GM12878 (cell line): ENCODE results near the gene PLXNA4. TPM values are rescaled to one million over a fixed set of nuclear protein-coding genes. Genes with fewer than 3 reads are reported as not detected.

Source experiments
- ATAC-seq: fragments of 200-7000 bp; cut with Tn5 transposase; 3 replicates; pipeline ENCODE4 v1.9.1; 2020; ENCODE audit warnings: mild to moderate bottlenecking, moderate library complexity
- BruUV-seq: library from RNA; stranded (reverse); fragments of 400-500 nt; replicated peaks from 2 replicates; lab custom pipeline; 2021; lab: Mats Ljungman, UMichigan
- CTCF ChIA-PET: fragments of 300-600 bp; sonication (Branson Sonifier 250); formaldehyde crosslinking; extraction: SDS; loops from one replicate; lab custom pipeline; 2021; ENCODE audit warnings: inconsistent platforms; lab: Yijun Ruan, JAX
- POLR2A ChIA-PET: fragments of 350-600 bp; formaldehyde crosslinking; extraction: SDS; loops from one replicate; lab custom pipeline; 2021; ENCODE audit warnings: inconsistent platforms; lab: Charles Lee
- RAD21 ChIA-PET: fragments of 300-600 bp; sonication (Branson Sonifier 250); formaldehyde crosslinking; loops from one replicate; lab custom pipeline; 2023; ENCODE audit warnings: antibody characterized with exemption; ENCODE audit not compliant: unreplicated experiment; lab: Charles Lee
- SMC1A ChIA-PET: fragments of 300-600 bp; sonication (Branson Sonifier 250); formaldehyde crosslinking; loops from one replicate; lab custom pipeline; 2023; ENCODE audit not compliant: unreplicated experiment, uncharacterized antibody; lab: Charles Lee
- DNase-seq: peaks from one replicate; pipeline ENCODE4 v3.0.0-alpha.2; 2011; ENCODE audit warnings: low read depth, low spot score
- FAIRE-seq: peaks from 3 replicates; lab custom pipeline; 2011; peaks lifted over from hg19 to GRCh38; lab: Jason Lieb, UNC
- H2AFZ ChIP-seq: 2 replicates; pipeline ENCODE4 v1.6.0; 2011; ENCODE audit warnings: low read depth, low read length, control low read depth; ENCODE audit not compliant: control insufficient read depth
- H3K27ac ChIP-seq: 2 replicates; pipeline ENCODE4 v1.5.1; 2011; ENCODE audit warnings: control low read depth; ENCODE audit not compliant: control insufficient read depth, insufficient read depth
- H3K27me3 ChIP-seq, 2 experiments: replicated peaks in 1 of 2; 2 replicates each; pipeline versions ENCODE4 v1.6.0 to v1.6.1; 2011; ENCODE audit warnings: low read length in 1 of 2; ENCODE audit not compliant: control insufficient read depth in 2 of 2, insufficient read depth in 2 of 2
- H3K36me3 ChIP-seq, 2 experiments: 2 replicates each; pipeline ENCODE4 v1.5.1; 2011; ENCODE audit warnings: low read length in 1 of 2; ENCODE audit not compliant: control insufficient read depth in 2 of 2, insufficient read depth in 2 of 2
- H3K4me1 ChIP-seq: 2 replicates; pipeline ENCODE4 v1.6.1; 2011; ENCODE audit warnings: mild to moderate bottlenecking, low read length, moderate library complexity, mixed read lengths; ENCODE audit not compliant: control insufficient read depth, insufficient read depth
- H3K4me2 ChIP-seq: 2 replicates; pipeline ENCODE4 v1.6.0; 2011; ENCODE audit warnings: control low read depth; ENCODE audit not compliant: control insufficient read depth, insufficient read depth
- H3K4me3 ChIP-seq: fragments of 200-600 bp; sonication (generic); 2 replicates; pipeline ENCODE4 v1.5.1; 2016
- H3K79me2 ChIP-seq: 2 replicates; pipeline ENCODE4 v1.6.0; 2011; ENCODE audit warnings: low read length; ENCODE audit not compliant: control insufficient read depth, insufficient read depth
- H3K9ac ChIP-seq: 2 replicates; pipeline ENCODE4 v1.8.0; 2011; ENCODE audit warnings: low read length, control low read depth, mixed read lengths; ENCODE audit not compliant: control insufficient read depth, insufficient read depth
- H3K9me3 ChIP-seq: replicated peaks from 3 replicates; pipeline ENCODE4 v1.5.1; 2011; ENCODE audit warnings: mild to moderate bottlenecking, low read length; ENCODE audit not compliant: control insufficient read depth, insufficient read depth
- H4K20me1 ChIP-seq: 2 replicates; pipeline ENCODE4 v1.6.0; 2011; ENCODE audit not compliant: control insufficient read depth, insufficient read depth
- E4F1 ChIP-seq: fragments of 450-650 bp; IDR thresholded peaks from 2 replicates; pipeline ENCODE4 v1.6.1; 2018; ENCODE audit warnings: borderline replicate concordance, mild to moderate bottlenecking; ENCODE audit not compliant: partially characterized antibody
- IRF3 ChIP-seq: fragments of 450-650 bp; IDR thresholded peaks from 2 replicates; pipeline ENCODE4 v1.6.1; 2014; ENCODE audit warnings: mild to moderate bottlenecking
- JUND ChIP-seq: IDR thresholded peaks from 2 replicates; pipeline ENCODE4 v1.6.1; 2012; ENCODE audit warnings: low read depth, mild to moderate bottlenecking, low read length, improper control_type of control experiment, moderate library complexity
- KLF5 ChIP-seq: fragments of 450-650 bp; IDR thresholded peaks from 2 replicates; pipeline ENCODE4 v1.6.1; 2014; ENCODE audit warnings: mild to moderate bottlenecking; ENCODE audit not compliant: partially characterized antibody
- MYC ChIP-seq: IDR thresholded peaks from 2 replicates; pipeline ENCODE4 v1.6.1; 2011; ENCODE audit warnings: mild to moderate bottlenecking, low read length, moderate library complexity, inconsistent platforms; ENCODE audit not compliant: insufficient read depth, insufficient replicate concordance, insufficient read length, severe bottlenecking
- NFYA ChIP-seq: IDR thresholded peaks from 2 replicates; pipeline ENCODE4 v1.6.1; 2011; ENCODE audit warnings: low read depth, mild to moderate bottlenecking, low read length, improper control_type of control experiment, borderline replicate concordance
- POU2F2 ChIP-seq: IDR thresholded peaks from 3 replicates; pipeline ENCODE4 v1.6.1; 2011; ENCODE audit warnings: low read depth, mild to moderate bottlenecking, low read length, borderline replicate concordance
- RB1 ChIP-seq: fragments of 450-650 bp; formaldehyde crosslinking; IDR thresholded peaks from 2 replicates; pipeline ENCODE4 v1.6.1; 2017; ENCODE audit warnings: mild to moderate bottlenecking, borderline replicate concordance
- TCF12 ChIP-seq: IDR thresholded peaks from 2 replicates; pipeline ENCODE4 v1.6.1; 2011; ENCODE audit warnings: low read depth, mild to moderate bottlenecking, low read length
- WGBS: methylation state at CpG from one replicate; pipeline ENCODE4 v1.1.6; 2016; ENCODE audit warnings: low lambda C conversion rate; ENCODE audit not compliant: insufficient replicate concordance, insufficient coverage; ENCODE audit errors: missing lambda C conversion rate; 5-methylcytosine and 5-hydroxymethylcytosine counted together
- in situ Hi-C: fragments of 300-500 bp; cut with MboI; formaldehyde crosslinking; loops from 9 replicates; pipeline ENCODE4 v1.14.3; 2018; ENCODE audit warnings: mixed read lengths
- intact Hi-C: fragments of 100-400 bp; cut with micrococcal nuclease; formaldehyde crosslinking; loops from one replicate; pipeline ENCODE4 v1.14.2; 2022; ENCODE audit not compliant: unreplicated experiment
- polyA plus RNA-seq, 11 experiments: library from polyadenylated mRNA; depleted of rRNA in 4 of 11; unstranded in 6 of 11; stranded (reverse) in 5 of 11; fragments of >200 nt; fragmentation: Nextera tagmentation in 4 of 11; fragmentation: Illumina TruSeq in 1 of 11; extraction: Ambion mirVana in 4 of 11; extraction: Trizol in 1 of 11; gene quantifications; 1 replicate in 1 of 11; 2 replicates in 10 of 11; pipeline versions ENCODE4 v1.2.1 to v1.2.3, GENCODE V29; 2011 to 2016; ENCODE audit warnings: inconsistent platforms in 2 of 11, missing spikeins in 2 of 11, low read depth in 1 of 11
- total RNA-seq, 4 experiments: library from RNA; depleted of rRNA in 3 of 4; stranded (reverse); fragments of >200 nt in 3 of 4; fragmentation: Illumina TruSeq in 1 of 4; extraction: Trizol in 1 of 4; gene quantifications; 2 replicates each; pipeline versions ENCODE4 v1.2.1 to v1.2.3, GENCODE V29; 2013 to 2021
- TF ChIP-seq, protein P1 (sequence below): IDR thresholded peaks from 2 replicates; pipeline ENCODE4 v1.6.1; 2011; ENCODE audit warnings: low read depth, low read length, improper control_type of control experiment, borderline replicate concordance

PLXNA4 gene
- total and polyA plus RNA-seq, 10 of the 15 experiments (the other 5 are each of a cell fraction or from before 2014, with no cell fraction given) = 0.03 TPM; not detected in 9

- BruUV-seq = no TSS peak
- no peak for FAIRE-seq
- in situ Hi-C loops = no loop called here
- no peak for DNase-seq
- POLR2A ChIA-PET = no interaction called here
- H3K4me3 ChIP-seq = no peak overlapping the region
- H3K4me2 ChIP-seq = no peak overlapping the region
- H3K9ac ChIP-seq = no peak overlapping the region
- CTCF ChIA-PET = interaction anchor here (1.7 kb wide), 1 partner anchor 50 kb away, joined by 3 read pairs; no protein-coding TSS in a partner anchor
- SMC1A ChIA-PET = no interaction called here
- no peaks in the 10 kb centered on the region for H3K79me2 ChIP-seq
- H4K20me1 ChIP-seq = no peaks in the 10 kb centered on the region
- no peak overlapping the region for H2AFZ ChIP-seq
- H3K27ac ChIP-seq = no peak overlapping the region
- 36% methylated on average over 11 of the region's 11 CpGs for WGBS
- intact Hi-C loops = no loop called here
- TF ChIP-seq IRF3 = no peak
- no peak for TF ChIP-seq MYC
- no peak for TF ChIP-seq NFYA
- H3K36me3 ChIP-seq = no peaks in the 10 kb centered on the region
- H3K9me3 ChIP-seq = no peaks in the 10 kb centered on the region
- ATAC-seq = no peak
- RAD21 ChIA-PET = no interaction called here
- no peaks in the 10 kb centered on the region; a peak in 1 of 4 replicates for H3K27me3 ChIP-seq
- no peaks in the 10 kb centered on the region for H3K4me1 ChIP-seq
Observed at GRCh38 chr7:132368246-132368900, 207.9 kb downstream of the PLXNA4 start.

- SMC1A ChIA-PET = no interaction called here
- intact Hi-C loops = no loop called here
- no TSS peak for BruUV-seq
- Histone ChIP-seq H3K79me2 (no peaks in the 10 kb centered on the region), H3K4me3 (no peak overlapping the region), H3K36me3 (no peaks in the 10 kb centered on the region), H3K9ac (no peak overlapping the region), H4K20me1 (no peaks in the 10 kb centered on the region), H3K27me3 (no peaks in the 10 kb centered on the region; a peak in 1 of 4 replicates), H3K4me1 (no peaks in the 10 kb centered on the region), H3K27ac (no peak overlapping the region), H3K4me2 (no peak overlapping the region), H2AFZ (no peak overlapping the region), H3K9me3 (no peaks in the 10 kb centered on the region)
- FAIRE-seq (no peak), DNase-seq (no peak), ATAC-seq (no peak)
- RAD21 ChIA-PET = no interaction called here
- CTCF ChIA-PET = interaction anchor here (1.7 kb wide), 1 partner anchor 49 kb away, joined by 3 read pairs; no protein-coding TSS in a partner anchor
- POLR2A ChIA-PET = no interaction called here
- in situ Hi-C loops = no loop called here
- WGBS = 48% methylated on average over 9 of the region's 9 CpGs
- TF ChIP-seq E4F1 = no peak
- TF ChIP-seq POU2F2 = no peak
- no peak for TF ChIP-seq JUND
- no peak for TF ChIP-seq RB1
- TF ChIP-seq, protein P1, sequence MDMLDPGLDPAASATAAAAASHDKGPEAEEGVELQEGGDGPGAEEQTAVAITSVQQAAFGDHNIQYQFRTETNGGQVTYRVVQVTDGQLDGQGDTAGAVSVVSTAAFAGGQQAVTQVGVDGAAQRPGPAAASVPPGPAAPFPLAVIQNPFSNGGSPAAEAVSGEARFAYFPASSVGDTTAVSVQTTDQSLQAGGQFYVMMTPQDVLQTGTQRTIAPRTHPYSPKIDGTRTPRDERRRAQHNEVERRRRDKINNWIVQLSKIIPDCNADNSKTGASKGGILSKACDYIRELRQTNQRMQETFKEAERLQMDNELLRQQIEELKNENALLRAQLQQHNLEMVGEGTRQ = no peak
- no peak for TF ChIP-seq TCF12
- no peak for TF ChIP-seq KLF5
Observed at GRCh38 chr7:132367795-132368194, 208.5 kb downstream of the PLXNA4 start.
